NCI-H345 treated with DMSO at 0.1 percent for 48 hours (cell line): Measurements from ENCODE around the gene IQCF2.
"Not testable (repeated sequence)": the region's sequence is repeated elsewhere in the genome, so short reads cannot be mapped to it uniquely, and the experiment has no call there.

Experiments used
- DNase-seq: peaks from one replicate; lab custom pipeline; 2025; ENCODE audit not compliant: unreplicated experiment; lab: John Stamatoyannopoulos, UW

Gene IQCF2

DNA sequence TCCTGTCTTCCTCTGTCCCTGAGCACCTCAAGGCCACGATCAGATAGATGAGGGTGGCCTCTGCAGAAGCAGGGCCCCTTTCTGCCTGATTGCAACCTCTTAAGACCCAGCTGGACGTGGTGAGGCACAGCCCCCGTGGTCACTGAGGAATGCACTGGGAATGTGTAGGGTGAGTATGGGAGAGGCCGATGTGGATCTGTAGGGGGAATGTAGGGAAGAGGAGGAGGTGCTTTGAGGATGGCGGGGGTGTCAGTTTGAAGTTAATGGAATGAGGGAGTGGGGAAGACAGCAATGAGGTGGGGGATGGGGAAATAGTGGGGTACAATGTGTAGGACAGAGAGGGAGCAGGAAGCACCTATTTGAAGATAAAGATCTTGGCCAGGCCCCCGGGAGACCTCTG is 14.8 kb downstream of the IQCF2 start:
- no peak for DNase-seq

- DNase-seq = no peak
Observed at GRCh38 chr3:51879937-51880336, 18.5 kb downstream of the IQCF2 start.

- no peak for DNase-seq
Observed at GRCh38 chr3:51886447-51886846, 25.0 kb downstream of the IQCF2 start.

DNA sequence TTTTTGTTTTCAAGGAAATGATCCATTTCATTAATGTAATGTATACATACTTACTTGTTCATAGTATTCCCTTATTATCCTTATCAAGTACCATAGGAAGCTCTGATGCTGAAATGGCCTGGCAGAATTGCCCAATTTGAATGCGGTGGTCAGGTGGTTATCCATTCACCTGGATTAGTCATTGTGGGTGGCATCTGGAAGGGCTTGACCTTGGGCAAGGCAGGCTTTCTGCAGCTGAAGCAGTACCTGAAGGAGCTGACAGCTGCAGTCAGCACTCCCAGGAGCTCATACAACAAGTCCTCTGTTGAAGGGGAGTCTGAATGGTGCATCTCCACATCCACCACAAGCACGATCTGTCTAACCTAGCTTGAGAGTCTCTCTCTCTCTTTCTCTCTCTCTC is 26.2 kb downstream of the IQCF2 start:
- no peak for DNase-seq

- no peak for DNase-seq
Observed at GRCh38 chr3:51888463-51889105, 27.2 kb downstream of the IQCF2 start.

GRCh38 chr3:51891242-51892039 is 30.0 kb downstream of the IQCF2 start:
- no peak for DNase-seq

GRCh38 chr3:51894391-51894790 is 33.0 kb downstream of the IQCF2 start:
- DNase-seq = no peak

- DNase-seq = no peak
Observed at GRCh38 chr3:51894939-51895338, 33.5 kb downstream of the IQCF2 start.

DNA sequence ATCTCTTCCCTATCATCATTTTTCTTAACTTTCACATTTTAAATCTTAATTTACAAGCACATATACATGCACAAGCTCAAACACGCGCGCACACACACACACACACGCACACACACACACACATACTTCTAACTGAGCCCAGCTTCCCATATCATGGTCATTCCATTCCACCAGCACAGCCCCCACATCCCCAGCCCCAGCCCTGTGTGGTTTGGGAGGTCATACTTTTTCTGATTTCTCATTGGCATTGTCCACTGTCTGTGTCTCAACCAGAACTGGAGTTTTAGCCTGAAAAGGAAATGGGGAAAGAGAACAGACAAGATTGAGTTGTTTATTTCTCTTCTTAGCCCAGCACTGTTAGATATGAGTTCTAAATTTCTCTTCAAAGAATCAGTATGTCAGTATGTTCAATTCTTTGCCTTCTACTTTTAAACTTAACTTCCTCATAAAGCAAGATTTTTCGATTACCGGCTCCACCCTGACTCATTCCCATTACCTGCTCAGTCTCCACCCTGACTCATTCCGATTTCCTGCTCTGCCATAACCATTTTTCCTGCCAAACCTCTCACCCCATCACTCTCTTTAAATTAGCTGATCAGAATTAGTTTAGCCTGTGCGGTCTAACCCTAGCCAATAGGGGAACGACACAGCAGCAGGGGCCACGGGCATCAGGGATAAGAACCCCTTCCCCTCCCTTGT is 35.3 kb downstream of the IQCF2 start:
- DNase-seq = no peak

GRCh38 chr3:51897391-51897790 is 36.0 kb downstream of the IQCF2 start:
- DNase-seq = no peak

GRCh38 chr3:51900043-51900442 is 38.6 kb downstream of the IQCF2 start:
- not testable (repeated sequence) for DNase-seq

DNA sequence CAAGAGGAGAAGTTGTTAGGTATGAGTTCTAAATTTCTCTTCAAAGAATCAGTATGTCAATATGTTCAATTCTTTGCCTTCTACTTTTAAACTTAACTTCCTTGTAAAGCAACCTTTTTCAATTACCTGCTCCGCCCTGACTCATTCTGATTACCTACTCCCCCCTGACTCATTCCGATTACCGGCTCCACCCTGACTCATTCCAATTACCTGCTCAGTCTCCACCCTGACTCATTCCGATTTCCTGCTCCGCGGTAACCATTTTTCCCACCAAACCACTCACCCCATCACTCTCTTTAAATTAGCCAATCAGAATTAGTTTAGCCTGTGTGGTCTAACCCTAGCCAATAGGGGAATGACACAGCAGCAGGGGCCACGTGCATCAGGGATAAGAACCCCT is 40.9 kb downstream of the IQCF2 start:
- not testable (repeated sequence) for DNase-seq

DNA sequence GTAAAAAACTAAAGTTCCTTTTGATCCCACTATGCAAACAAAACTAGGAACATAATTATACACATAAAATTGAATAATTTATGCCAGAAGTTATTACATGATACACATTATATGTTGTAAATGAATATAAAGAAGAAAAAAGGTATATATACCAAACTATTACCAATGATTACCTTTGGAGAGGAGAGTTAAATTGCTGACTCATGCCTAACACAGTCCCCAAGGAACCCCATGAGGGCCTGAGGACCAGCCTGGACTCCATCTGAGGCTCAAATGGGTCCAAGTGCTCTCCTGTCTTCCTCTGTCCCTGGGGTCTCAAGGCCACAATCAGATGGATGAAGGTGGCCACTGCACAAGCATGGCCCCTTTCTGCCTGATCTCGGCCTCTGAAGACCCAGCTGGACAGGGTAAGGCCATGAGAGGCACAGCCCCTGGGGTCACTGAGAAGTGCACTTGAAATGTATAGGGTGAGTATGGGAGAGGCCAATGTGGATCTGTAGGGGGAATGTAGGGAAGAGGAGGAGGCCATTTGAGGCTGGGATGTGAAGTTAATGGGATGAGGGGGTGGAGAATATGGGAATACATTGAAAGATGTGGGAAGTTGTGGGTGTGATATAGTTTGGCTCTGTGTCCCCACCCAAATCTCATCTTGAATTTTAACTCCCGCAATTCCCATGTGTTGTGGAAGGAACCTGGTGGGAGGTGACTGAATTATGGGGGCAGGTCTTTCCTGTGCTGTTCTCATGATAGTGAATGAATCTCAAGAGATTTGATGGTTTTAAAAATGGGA is 42.8 kb downstream of the IQCF2 start:
- DNase-seq = no peak

GRCh38 chr3:51908026-51908425 is 46.6 kb downstream of the IQCF2 start:
- no peak for DNase-seq
